BLaER1 treated with 17β-estradiol and CSF1 and Interleukin-3, amounts not matched to agents 10 nM and 100 nM (cell line): ENCODE data around the gene NHSL1.

ENCODE experiments used
- H3K27ac ChIP-seq, 11 experiments: shearing (Covaris generic); formaldehyde crosslinking; 2 replicates each; pipeline ENCODE4 v1.8.1; 2022
- H3K27me3 ChIP-seq, 11 experiments: shearing (Covaris generic); formaldehyde crosslinking; 2 replicates each; pipeline ENCODE4 v1.8.1; 2022
- H3K36me3 ChIP-seq, 11 experiments: shearing (Covaris generic); formaldehyde crosslinking; 2 replicates each; pipeline ENCODE4 v1.8.1; 2022
- H3K4me1 ChIP-seq, 10 experiments: shearing (Covaris generic); formaldehyde crosslinking; 2 replicates each; pipeline ENCODE4 v1.8.1; 2022
- H3K4me2 ChIP-seq, 11 experiments: shearing (Covaris generic); formaldehyde crosslinking; 2 replicates each; pipeline ENCODE4 v1.8.1; 2022
- H3K4me3 ChIP-seq, 10 experiments: shearing (Covaris generic); formaldehyde crosslinking; 2 replicates each; pipeline ENCODE4 v1.8.1; 2022
- H3K9ac ChIP-seq, 11 experiments: shearing (Covaris generic); formaldehyde crosslinking; 2 replicates each; pipeline ENCODE4 v1.8.1; 2022
- H3K9me3 ChIP-seq, 11 experiments: shearing (Covaris generic); formaldehyde crosslinking; replicated peaks in 1 of 11; 2 replicates each; pipeline ENCODE4 v1.8.1; 2022
- H4K20me1 ChIP-seq, 11 experiments: shearing (Covaris generic); formaldehyde crosslinking; 2 replicates each; pipeline ENCODE4 v1.8.1; 2022
- Cebpa-rat ChIP-seq, 11 experiments: shearing (Covaris generic); IDR thresholded peaks; 2 replicates each; pipeline ENCODE4 v1.8.1; 2022

NHSL1 gene

GRCh38 chr6:138494312-138494711 lies 5.0 kb downstream of the NHSL1 start:
- H3K27me3 ChIP-seq = no peaks in the 10 kb centered on the region
- no peak overlapping the region for H3K9ac ChIP-seq
- peaks cover 0 to 48% (median 22%) of the 10 kb centered on the region in 11 experiments; a peak in 15 of 22 replicates for H3K36me3 ChIP-seq
- no peaks in the 10 kb centered on the region for H4K20me1 ChIP-seq
- peaks cover 0 to 14% (median 9%) of the 10 kb centered on the region in 11 experiments; a peak in 12 of 22 replicates for H3K9me3 ChIP-seq
- no peak overlapping the region for H3K27ac ChIP-seq
- H3K4me3 ChIP-seq = no peak overlapping the region
- H3K4me2 ChIP-seq = no peak overlapping the region
- H3K4me1 ChIP-seq = peaks cover 15 to 27% (median 24%) of the 10 kb centered on the region in 10 experiments
- no peak for TF ChIP-seq Cebpa-rat (IDR thresholded peaks at IDR 0.05)

GRCh38 chr6:138493413-138493812 lies 5.9 kb downstream of the NHSL1 start:
- Histone ChIP-seq H3K27me3 (no peaks in the 10 kb centered on the region), H3K36me3 (peaks cover 0 to 48% (median 27%) of the 10 kb centered on the region in 11 experiments; a peak in 15 of 22 replicates), H3K4me3 (no peak overlapping the region), H3K9me3 (peaks cover 0 to 14% (median 9%) of the 10 kb centered on the region in 11 experiments; a peak in 12 of 22 replicates), H4K20me1 (no peaks in the 10 kb centered on the region), H3K9ac (no peak overlapping the region), H3K4me1 (peaks cover 6 to 18% (median 15%) of the 10 kb centered on the region in 10 experiments), H3K4me2 (no peak overlapping the region), H3K27ac (no peak overlapping the region)
- no peak for TF ChIP-seq Cebpa-rat (IDR thresholded peaks at IDR 0.05)

- Histone ChIP-seq H3K4me3 (no peak overlapping the region), H3K27ac (no peak overlapping the region), H3K9ac (no peak overlapping the region)
Observed at GRCh38 chr6:138492871-138493270, 6.4 kb downstream of the NHSL1 start.

GRCh38 chr6:138492113-138492512 lies 7.2 kb downstream of the NHSL1 start:
- H3K9ac ChIP-seq = no peak overlapping the region
- no peak overlapping the region for H3K27ac ChIP-seq

More at GRCh38 chr6:138492871-138493270, 6.4 kb downstream of the NHSL1 start:
- Histone ChIP-seq H3K4me1 (peaks cover under 1 to 13% (median 10%) of the 10 kb centered on the region in 10 experiments; a peak in 19 of 20 replicates), H3K9me3 (peaks cover 0 to 14% (median 9%) of the 10 kb centered on the region in 11 experiments; a peak in 12 of 22 replicates), H3K36me3 (peaks cover 0 to 51% (median 27%) of the 10 kb centered on the region in 11 experiments; a peak in 15 of 22 replicates), H3K27me3 (no peaks in the 10 kb centered on the region), H3K4me2 (no peak overlapping the region), H4K20me1 (no peaks in the 10 kb centered on the region)
- no peak for TF ChIP-seq Cebpa-rat (IDR thresholded peaks at IDR 0.05)

GRCh38 chr6:138491017-138491416 lies 8.3 kb downstream of the NHSL1 start:
- Histone ChIP-seq H3K4me2 (no peak overlapping the region), H3K27ac (no peak overlapping the region), H3K36me3 (peaks cover 0 to 62% (median 36%) of the 10 kb centered on the region in 11 experiments; a peak in 15 of 22 replicates), H3K4me1 (no peaks in the 10 kb centered on the region; a peak in 1 of 20 replicates), H4K20me1 (no peaks in the 10 kb centered on the region), H3K27me3 (no peaks in the 10 kb centered on the region), H3K9ac (no peak overlapping the region), H3K9me3 (peaks cover 0 to 8% (median 6%) of the 10 kb centered on the region in 11 experiments; a peak in 12 of 22 replicates), H3K4me3 (no peak overlapping the region)
- no peak for TF ChIP-seq Cebpa-rat (IDR thresholded peaks at IDR 0.05)

More at GRCh38 chr6:138492113-138492512, 7.2 kb downstream of the NHSL1 start:
- H3K9me3 ChIP-seq = peaks cover 0 to 14% (median 9%) of the 10 kb centered on the region in 11 experiments; a peak in 12 of 22 replicates
- H3K4me3 ChIP-seq = no peak overlapping the region
- no peak overlapping the region for H3K4me2 ChIP-seq
- H3K4me1 ChIP-seq = peaks cover 0 to 5% (median 3%) of the 10 kb centered on the region in 10 experiments; a peak in 14 of 20 replicates
- H3K36me3 ChIP-seq = peaks cover 0 to 58% (median 31%) of the 10 kb centered on the region in 11 experiments; a peak in 15 of 22 replicates
- TF ChIP-seq Cebpa-rat (IDR thresholded peaks at IDR 0.05) = no peak
- H3K27me3 ChIP-seq = no peaks in the 10 kb centered on the region
- no peaks in the 10 kb centered on the region for H4K20me1 ChIP-seq

- Histone ChIP-seq H4K20me1 (no peaks in the 10 kb centered on the region), H3K9me3 (no peaks in the 10 kb centered on the region), H3K9ac (no peak overlapping the region), H3K4me1 (no peaks in the 10 kb centered on the region; a peak in 1 of 20 replicates), H3K27ac (no peak overlapping the region), H3K4me2 (no peak overlapping the region), H3K27me3 (no peaks in the 10 kb centered on the region), H3K4me3 (no peak overlapping the region), H3K36me3 (peaks cover 0 to 50% (median 25%) of the 10 kb centered on the region in 11 experiments; a peak in 13 of 22 replicates)
- no peak for TF ChIP-seq Cebpa-rat (IDR thresholded peaks at IDR 0.05)
Observed at GRCh38 chr6:138489846-138490245, 9.4 kb downstream of the NHSL1 start.

- no peak overlapping the region for H3K27ac ChIP-seq
Observed at GRCh38 chr6:138487102-138487604, 12.1 kb downstream of the NHSL1 start.

GRCh38 chr6:138486249-138487101 lies 12.8 kb downstream of the NHSL1 start:
- H4K20me1 ChIP-seq = no peaks in the 10 kb centered on the region
- no peak overlapping the region for H3K4me3 ChIP-seq
- H3K27me3 ChIP-seq = no peaks in the 10 kb centered on the region
- no peak overlapping the region for H3K9ac ChIP-seq
- no peak overlapping the region for H3K4me2 ChIP-seq
- no peak overlapping the region for H3K27ac ChIP-seq
- H3K36me3 ChIP-seq = peaks cover 0 to 56% (median 26%) of the 10 kb centered on the region in 11 experiments; a peak in 10 of 22 replicates
- no peak for TF ChIP-seq Cebpa-rat (IDR thresholded peaks at IDR 0.05)
- H3K9me3 ChIP-seq = no peaks in the 10 kb centered on the region
- no peaks in the 10 kb centered on the region; a peak in 1 of 20 replicates for H3K4me1 ChIP-seq

More at GRCh38 chr6:138487102-138487604, 12.1 kb downstream of the NHSL1 start:
- H3K4me2 ChIP-seq = no peak overlapping the region
- H3K9ac ChIP-seq = no peak overlapping the region
- H4K20me1 ChIP-seq = no peaks in the 10 kb centered on the region
- H3K4me3 ChIP-seq = no peak overlapping the region
- H3K36me3 ChIP-seq = peaks cover 0 to 54% (median 26%) of the 10 kb centered on the region in 11 experiments; a peak in 10 of 22 replicates
- no peaks in the 10 kb centered on the region; a peak in 1 of 20 replicates for H3K4me1 ChIP-seq
- H3K9me3 ChIP-seq = no peaks in the 10 kb centered on the region
- TF ChIP-seq Cebpa-rat (IDR thresholded peaks at IDR 0.05) = no peak
- no peaks in the 10 kb centered on the region for H3K27me3 ChIP-seq
